ENCODE results near the gene CCDC198.

CCDC198 gene

GRCh38 chr14:57493467-57494181 lies at the start of gene CCDC198:
CCDC198 (minus strand) TSS chr14:57493857; CDS start chr14:57493715, 142 bp downstream.
- in situ Hi-C loops (cut with MboI; ENCODE audit: low sequenced_read_pairs): no loop called here

- in situ Hi-C loops (cut with MboI; ENCODE audit: low sequenced_read_pairs): no loop called here
Observed at GRCh38 chr14:57533214-57533613, 39.6 kb upstream of the CCDC198 start.

- in situ Hi-C loops (cut with MboI; ENCODE audit: low sequenced_read_pairs): no loop called here
Observed at GRCh38 chr14:57530571-57530970, 36.9 kb upstream of the CCDC198 start.

GRCh38 chr14:57526942-57527341 lies 33.3 kb upstream of the CCDC198 start:
- in situ Hi-C loops (cut with MboI; ENCODE audit: low sequenced_read_pairs): no loop called here

- in situ Hi-C loops (cut with MboI; ENCODE audit: low sequenced_read_pairs): no loop called here
Observed at GRCh38 chr14:57519043-57519442, 25.4 kb upstream of the CCDC198 start.

GRCh38 chr14:57512220-57512619 lies 18.6 kb upstream of the CCDC198 start:
- in situ Hi-C loops (cut with MboI; ENCODE audit: low sequenced_read_pairs): no loop called here

- in situ Hi-C loops (cut with MboI; ENCODE audit: low sequenced_read_pairs): no loop called here
Observed at GRCh38 chr14:57508756-57509155, 15.1 kb upstream of the CCDC198 start.

- in situ Hi-C loops (cut with MboI; ENCODE audit: low sequenced_read_pairs): no loop called here
Observed at GRCh38 chr14:57502586-57503254, 9.1 kb upstream of the CCDC198 start.

GRCh38 chr14:57501039-57501557 lies 7.4 kb upstream of the CCDC198 start:
- in situ Hi-C loops (cut with MboI; ENCODE audit: low sequenced_read_pairs): no loop called here

GRCh38 chr14:57498659-57499058 lies 5.0 kb upstream of the CCDC198 start:
- in situ Hi-C loops (cut with MboI; ENCODE audit: low sequenced_read_pairs): no loop called here

- in situ Hi-C loops (cut with MboI; ENCODE audit: low sequenced_read_pairs): no loop called here
Observed at GRCh38 chr14:57498035-57498434, 4.4 kb upstream of the CCDC198 start.

GRCh38 chr14:57495416-57495815 lies 1.8 kb upstream of the CCDC198 start:
- in situ Hi-C loops (cut with MboI; ENCODE audit: low sequenced_read_pairs): no loop called here

- in situ Hi-C loops (cut with MboI; ENCODE audit: low sequenced_read_pairs): no loop called here
Observed at GRCh38 chr14:57492859-57493258, 798 bp downstream of the CCDC198 start.

- in situ Hi-C loops (cut with MboI; ENCODE audit: low sequenced_read_pairs): no loop called here
Observed at GRCh38 chr14:57491640-57492039, 2.0 kb downstream of the CCDC198 start.

GRCh38 chr14:57487771-57488170 lies 5.9 kb downstream of the CCDC198 start:
- in situ Hi-C loops (cut with MboI; ENCODE audit: low sequenced_read_pairs): no loop called here

- in situ Hi-C loops (cut with MboI; ENCODE audit: low sequenced_read_pairs): no loop called here
Observed at GRCh38 chr14:57486767-57487379, 6.8 kb downstream of the CCDC198 start.

GRCh38 chr14:57485635-57486034 lies 8.0 kb downstream of the CCDC198 start:
- in situ Hi-C loops (cut with MboI; ENCODE audit: low sequenced_read_pairs): no loop called here

GRCh38 chr14:57482120-57482519 lies 11.5 kb downstream of the CCDC198 start:
- in situ Hi-C loops (cut with MboI; ENCODE audit: low sequenced_read_pairs): no loop called here

- in situ Hi-C loops (cut with MboI; ENCODE audit: low sequenced_read_pairs): no loop called here
Observed at GRCh38 chr14:57480051-57480450, 13.6 kb downstream of the CCDC198 start.

- in situ Hi-C loops (cut with MboI; ENCODE audit: low sequenced_read_pairs): no loop called here
Observed at GRCh38 chr14:57479197-57479596, 14.5 kb downstream of the CCDC198 start.

- in situ Hi-C loops (cut with MboI; ENCODE audit: low sequenced_read_pairs): no loop called here
Observed at GRCh38 chr14:57478050-57478449, 15.6 kb downstream of the CCDC198 start.

GRCh38 chr14:57470909-57471308 lies 22.7 kb downstream of the CCDC198 start:
- in situ Hi-C loops (cut with MboI; ENCODE audit: low sequenced_read_pairs): no loop called here

All from HL-60/S4 (cell line).